Memory B cell (primary cell): Measurements from ENCODE around the gene LHFPL3.
"Not testable (repeated sequence)": the region's sequence is repeated elsewhere in the genome, so short reads cannot be mapped to it uniquely, and the experiment has no call there.

Experiments used
- ATAC-seq: fragments of 150-1000 bp; cut with Tn5 transposase; 2 replicates; pipeline ENCODE4 v1.10.0; 2021; ENCODE audit warnings: low read depth, mild to moderate bottlenecking, moderate library complexity
- DNase-seq, 2 donors: peaks; one replicate each; pipeline ENCODE4 v3.0.0; 2022; ENCODE audit warnings: low spot score in 2 of 2
- H3K27ac Mint-ChIP-seq: one replicate; pipeline ENCODE4 v1.8.0; 2022; ENCODE audit warnings: mild to moderate bottlenecking, moderate library complexity, mixed read lengths
- H3K27me3 Mint-ChIP-seq: one replicate; pipeline ENCODE4 v1.8.0; 2022; ENCODE audit warnings: mixed read lengths
- H3K36me3 Mint-ChIP-seq: one replicate; pipeline ENCODE4 v1.8.0; 2022; ENCODE audit warnings: mild to moderate bottlenecking, mixed read lengths
- H3K4me1 Mint-ChIP-seq: one replicate; pipeline ENCODE4 v1.8.0; 2022; ENCODE audit warnings: mixed read lengths
- H3K4me3 Mint-ChIP-seq: one replicate; pipeline ENCODE4 v1.8.0; 2022; ENCODE audit warnings: mild to moderate bottlenecking, moderate library complexity, mixed read lengths
- H3K9me3 Mint-ChIP-seq: one replicate; pipeline ENCODE4 v1.8.0; 2022; ENCODE audit warnings: mixed read lengths

Gene LHFPL3

DNA sequence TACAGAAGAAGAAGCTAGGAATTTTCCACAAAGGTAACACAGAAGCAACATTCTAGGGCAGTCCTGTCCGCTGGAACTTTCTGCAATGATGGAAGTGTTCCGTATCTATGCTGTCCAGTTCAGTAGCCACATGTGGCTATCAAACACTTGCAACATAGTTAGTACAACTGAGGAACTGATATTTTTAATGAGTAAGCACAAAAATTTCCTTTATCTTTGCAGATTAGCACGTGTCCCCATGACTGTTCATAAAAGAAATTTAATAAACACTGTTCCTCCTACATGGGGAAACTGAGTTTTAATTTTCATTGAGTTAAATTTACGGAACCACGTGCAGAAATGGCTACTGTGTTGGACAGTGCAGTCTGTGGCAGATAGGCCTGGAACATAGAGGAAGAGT, 349.2 kb downstream of the LHFPL3 start:
- peaks cover 2% of the 10 kb centered on the region for H3K9me3 Mint-ChIP-seq

DNA sequence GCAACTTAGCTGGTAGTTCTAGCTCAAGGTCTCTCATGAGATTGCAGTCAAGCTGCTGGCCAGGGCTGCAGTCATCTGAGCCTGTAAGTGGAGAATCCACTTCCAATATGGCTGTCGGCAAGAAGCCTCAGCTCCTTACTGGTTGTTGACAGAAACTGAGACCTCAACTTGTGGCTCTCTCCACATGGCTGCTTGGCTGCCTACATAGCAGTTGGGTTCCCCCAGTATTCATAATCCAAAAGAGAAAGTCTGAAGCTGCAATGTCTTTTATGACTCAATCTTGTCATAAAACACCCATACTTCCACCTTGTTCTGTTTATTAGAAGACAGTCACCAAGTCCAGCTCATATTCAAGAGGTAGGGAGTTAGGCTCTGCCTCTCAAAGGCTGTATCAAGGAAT, 350.7 kb downstream of the LHFPL3 start:
- Mint-ChIP-seq H3K9me3 (peaks cover 2% of the 10 kb centered on the region), H3K4me1 (no peaks in the 10 kb centered on the region), H3K27me3 (peaks cover 10% of the 10 kb centered on the region), H3K4me3 (no peak overlapping the region), H3K27ac (no peak overlapping the region), H3K36me3 (no peaks in the 10 kb centered on the region)
- DNase-seq (no peak), ATAC-seq (no peak)

More for the DNA sequence above, 349.2 kb downstream of the LHFPL3 start:
- DNase-seq, result no peak
- Mint-ChIP-seq H3K4me3 (no peak overlapping the region), H3K27ac (no peak overlapping the region), H3K36me3 (no peaks in the 10 kb centered on the region), H3K27me3 (peaks cover 9% of the 10 kb centered on the region), H3K4me1 (no peaks in the 10 kb centered on the region)
- ATAC-seq, result no peak

DNA sequence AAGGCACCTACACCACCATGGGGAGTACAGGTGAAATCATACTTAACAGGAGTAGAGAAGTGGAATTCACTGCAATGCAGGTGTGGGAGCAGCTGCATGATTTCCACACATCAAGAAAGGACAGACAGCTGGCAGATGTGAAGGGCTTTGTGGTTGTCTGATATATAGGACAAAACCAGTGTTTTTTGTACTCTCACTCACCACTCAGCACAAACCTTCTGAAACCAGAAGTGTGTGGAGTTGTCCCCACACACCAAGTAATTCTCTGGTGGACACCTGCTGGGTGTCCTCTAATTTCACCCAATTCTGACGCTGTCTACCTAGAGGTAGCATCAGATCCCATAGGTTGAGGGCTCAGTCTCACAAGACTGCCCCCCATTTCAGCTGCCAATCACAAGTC, 357.9 kb downstream of the LHFPL3 start:
- no peak overlapping the region for H3K4me3 Mint-ChIP-seq

DNA sequence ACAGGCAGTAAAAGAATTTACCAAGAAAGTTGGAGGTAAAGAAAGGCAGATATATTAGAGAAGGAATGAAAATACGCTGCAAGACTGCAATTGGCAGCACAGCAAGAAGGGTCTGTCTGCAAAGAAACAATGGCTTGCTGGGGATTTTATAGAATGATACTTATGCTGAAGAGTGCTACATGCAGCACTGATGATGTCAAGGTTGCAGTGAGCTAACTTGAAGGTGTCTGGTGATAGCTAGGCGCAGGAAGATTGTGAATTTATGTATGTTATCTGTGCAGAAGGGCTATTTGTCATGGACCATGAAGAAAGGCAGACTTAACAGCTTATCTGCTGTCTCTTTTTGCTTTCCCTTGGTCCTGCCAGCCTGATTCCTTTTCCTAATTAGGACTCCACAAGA, 366.3 kb downstream of the LHFPL3 start:
- H3K27ac Mint-ChIP-seq, result no peak overlapping the region
- H3K4me1 Mint-ChIP-seq, result no peaks in the 10 kb centered on the region
- H3K36me3 Mint-ChIP-seq, result no peaks in the 10 kb centered on the region
- ATAC-seq (no peak), DNase-seq (no peak)
- no peak overlapping the region for H3K4me3 Mint-ChIP-seq
- no peaks in the 10 kb centered on the region for H3K27me3 Mint-ChIP-seq
- no peaks in the 10 kb centered on the region for H3K9me3 Mint-ChIP-seq

More for the DNA sequence above, 357.9 kb downstream of the LHFPL3 start:
- DNase-seq (no peak), ATAC-seq (no peak)
- peaks cover 8% of the 10 kb centered on the region for H3K27me3 Mint-ChIP-seq
- no peak overlapping the region for H3K27ac Mint-ChIP-seq
- H3K36me3 Mint-ChIP-seq, result no peaks in the 10 kb centered on the region
- H3K9me3 Mint-ChIP-seq, result no peaks in the 10 kb centered on the region
- H3K4me1 Mint-ChIP-seq, result no peaks in the 10 kb centered on the region

DNA sequence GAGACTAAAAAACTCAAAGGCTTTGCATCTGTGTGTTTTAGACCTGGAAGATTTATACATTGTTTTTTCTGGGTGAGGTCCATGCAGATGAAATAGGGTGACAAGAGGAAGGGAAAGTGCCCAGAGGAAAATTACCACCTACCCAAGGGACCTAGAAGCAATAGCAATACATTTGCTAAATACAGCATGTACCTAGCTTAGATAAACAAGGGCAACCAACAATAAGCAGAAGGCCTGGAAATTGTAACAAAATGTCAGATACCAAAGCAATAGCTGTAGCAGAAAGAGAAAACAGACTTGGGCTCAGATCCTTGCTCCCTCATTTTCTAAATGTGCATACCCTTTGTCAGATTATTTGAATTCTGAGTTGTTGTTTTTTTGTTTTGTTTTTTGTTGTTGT, 367.2 kb downstream of the LHFPL3 start:
- no peak for ATAC-seq

DNA sequence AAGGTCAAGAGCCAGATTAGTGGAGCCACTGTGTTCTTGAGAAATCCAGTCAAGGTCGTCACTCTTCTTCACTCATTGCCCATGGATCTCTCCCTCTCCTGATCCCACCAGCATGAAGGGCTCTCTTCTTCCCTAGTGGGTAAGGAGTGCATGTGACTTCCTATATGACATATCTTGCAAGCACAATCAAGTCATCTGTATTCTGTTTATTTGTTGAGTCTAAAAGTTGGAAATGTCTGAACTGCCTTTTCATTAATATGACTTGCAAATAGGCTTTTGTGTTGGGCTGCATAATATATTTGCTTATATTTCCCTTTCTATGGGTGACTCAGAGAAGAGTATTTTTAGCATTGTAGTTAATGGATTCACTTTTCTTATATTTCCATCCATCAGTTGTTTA, 371.9 kb downstream of the LHFPL3 start:
- no peak overlapping the region for H3K4me3 Mint-ChIP-seq
- no peaks in the 10 kb centered on the region for H3K4me1 Mint-ChIP-seq
- no peaks in the 10 kb centered on the region for H3K36me3 Mint-ChIP-seq
- H3K27ac Mint-ChIP-seq, result no peak overlapping the region
- peaks cover 2% of the 10 kb centered on the region for H3K27me3 Mint-ChIP-seq
- no peak for DNase-seq
- ATAC-seq, result no peak
- H3K9me3 Mint-ChIP-seq, result peaks cover 3% of the 10 kb centered on the region

More for the DNA sequence above, 367.2 kb downstream of the LHFPL3 start:
- H3K4me1 Mint-ChIP-seq, result no peaks in the 10 kb centered on the region
- H3K36me3 Mint-ChIP-seq, result no peaks in the 10 kb centered on the region
- no peak for DNase-seq
- no peaks in the 10 kb centered on the region for H3K27me3 Mint-ChIP-seq
- H3K4me3 Mint-ChIP-seq, result no peak overlapping the region
- H3K27ac Mint-ChIP-seq, result no peak overlapping the region
- peaks cover 3% of the 10 kb centered on the region for H3K9me3 Mint-ChIP-seq

DNA sequence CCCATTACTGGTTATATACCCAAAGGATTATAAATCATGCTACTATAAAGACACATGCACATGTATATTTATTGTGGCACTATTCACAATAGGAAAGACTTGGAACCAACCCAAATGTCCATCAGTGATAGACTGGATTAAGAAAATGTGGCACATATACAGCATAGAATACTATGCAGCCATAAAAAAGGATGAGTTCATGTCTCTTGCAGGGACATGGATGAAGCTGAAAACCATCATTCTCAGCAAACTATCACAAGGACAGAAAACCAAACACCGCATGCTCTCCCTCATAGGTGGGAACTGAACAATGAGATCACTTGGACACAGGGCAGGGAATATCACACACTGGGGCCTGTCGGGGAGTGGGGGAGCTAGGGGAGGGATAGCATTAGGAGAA, 392.6 kb downstream of the LHFPL3 start:
- not testable (repeated sequence) for H3K27ac Mint-ChIP-seq, DNase-seq, H3K4me1 Mint-ChIP-seq, ATAC-seq, H3K27me3 Mint-ChIP-seq, H3K36me3 Mint-ChIP-seq, H3K9me3 Mint-ChIP-seq, H3K4me3 Mint-ChIP-seq

DNA sequence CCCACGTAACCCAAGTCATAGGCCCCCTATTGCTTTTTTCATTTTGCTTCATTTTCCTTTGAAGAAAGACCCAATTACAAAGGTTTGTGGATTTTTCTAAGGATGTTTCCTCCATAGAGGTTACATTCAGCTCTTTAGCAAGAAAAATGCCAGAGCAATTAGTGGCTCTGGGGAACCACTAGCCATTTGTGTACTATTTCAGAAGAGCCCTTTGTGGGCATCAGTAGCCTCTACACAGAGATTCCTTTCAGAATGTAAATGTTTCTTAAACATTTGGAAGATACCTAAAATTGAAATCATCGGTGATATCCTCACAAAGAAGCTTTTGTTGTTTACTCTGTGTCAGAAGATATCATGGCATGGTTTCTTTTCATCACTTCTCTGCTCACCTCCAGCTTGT, 394.6 kb downstream of the LHFPL3 start:
- ATAC-seq, result no peak
- Mint-ChIP-seq H3K36me3 (no peaks in the 10 kb centered on the region), H3K9me3 (no peaks in the 10 kb centered on the region), H3K4me1 (no peaks in the 10 kb centered on the region), H3K27ac (no peak overlapping the region), H3K27me3 (no peaks in the 10 kb centered on the region), H3K4me3 (no peak overlapping the region)
- no peak for DNase-seq

DNA sequence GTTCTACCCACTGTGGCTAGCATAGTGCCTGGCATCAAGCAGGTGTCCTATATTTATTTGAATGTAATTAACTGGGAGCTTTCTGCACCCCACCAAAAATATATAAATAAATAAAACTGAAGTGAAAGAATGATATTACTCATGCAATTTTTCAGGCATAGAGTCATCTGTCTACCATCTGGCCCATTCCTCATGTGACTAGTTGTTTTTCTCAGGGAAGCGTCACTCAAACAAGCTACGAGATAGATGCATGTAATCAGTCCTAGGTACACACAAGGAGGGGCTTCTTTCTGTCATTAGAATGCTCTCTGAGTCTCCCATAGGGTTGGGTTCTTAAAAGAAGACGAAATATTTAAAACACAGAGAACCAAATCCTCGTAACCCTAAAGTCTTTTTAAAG, 430.1 kb downstream of the LHFPL3 start:
- Mint-ChIP-seq H3K36me3 (no peaks in the 10 kb centered on the region), H3K27me3 (peaks cover 8% of the 10 kb centered on the region), H3K27ac (no peak overlapping the region), H3K4me1 (no peaks in the 10 kb centered on the region), H3K4me3 (no peak overlapping the region), H3K9me3 (peaks cover 5% of the 10 kb centered on the region)
- no peak for DNase-seq
- no peak for ATAC-seq

DNA sequence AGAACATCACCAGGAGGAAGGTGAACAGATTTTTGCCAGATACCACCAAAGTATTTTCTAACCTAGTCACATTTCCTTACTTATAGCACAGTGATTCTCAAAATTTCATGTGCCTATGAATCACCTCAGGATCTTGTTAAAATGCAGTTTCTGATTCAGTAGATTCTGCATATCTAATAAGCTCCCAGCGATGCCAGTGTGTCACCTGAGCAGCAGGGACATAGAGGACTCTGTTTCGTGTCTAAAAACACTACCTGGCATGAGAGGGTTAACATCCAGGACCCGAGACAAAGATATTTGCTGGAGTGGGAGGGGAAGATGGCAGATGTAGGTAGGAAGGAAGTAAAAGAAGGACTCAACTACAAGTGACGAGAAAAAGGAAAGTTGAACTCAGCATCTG, 433.5 kb downstream of the LHFPL3 start:
- no peak overlapping the region for H3K4me3 Mint-ChIP-seq

DNA sequence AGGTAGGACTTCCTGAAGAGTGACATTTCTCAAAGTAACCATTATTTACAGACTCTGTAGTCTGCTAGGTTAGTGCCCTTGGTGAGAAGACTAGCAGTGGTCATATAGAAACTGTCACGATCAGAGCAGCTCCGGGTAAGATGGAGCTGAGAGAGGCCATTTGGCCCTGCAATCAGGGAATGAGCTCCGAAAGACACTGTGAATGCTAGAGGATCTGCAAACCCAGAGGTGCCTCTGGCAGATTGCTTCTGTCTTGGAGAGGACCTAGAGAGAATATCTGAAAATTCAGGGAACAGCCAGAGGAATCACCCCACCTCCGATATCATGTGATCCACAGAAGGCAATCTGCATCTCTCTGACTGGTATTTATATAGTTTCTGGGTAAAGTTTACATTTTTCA, 438.7 kb downstream of the LHFPL3 start:
- H3K36me3 Mint-ChIP-seq, result no peaks in the 10 kb centered on the region
- no peaks in the 10 kb centered on the region for H3K9me3 Mint-ChIP-seq
- ATAC-seq, result no peak
- H3K27ac Mint-ChIP-seq, result no peak overlapping the region
- no peak for DNase-seq
- no peaks in the 10 kb centered on the region for H3K4me1 Mint-ChIP-seq
- peaks cover 11% of the 10 kb centered on the region for H3K27me3 Mint-ChIP-seq
- no peak overlapping the region for H3K4me3 Mint-ChIP-seq

More for the DNA sequence above, 433.5 kb downstream of the LHFPL3 start:
- Mint-ChIP-seq H3K27ac (no peak overlapping the region), H3K36me3 (no peaks in the 10 kb centered on the region), H3K9me3 (peaks cover 3% of the 10 kb centered on the region), H3K4me1 (no peaks in the 10 kb centered on the region), H3K27me3 (peaks cover 7% of the 10 kb centered on the region)
- ATAC-seq (no peak), DNase-seq (no peak)

DNA sequence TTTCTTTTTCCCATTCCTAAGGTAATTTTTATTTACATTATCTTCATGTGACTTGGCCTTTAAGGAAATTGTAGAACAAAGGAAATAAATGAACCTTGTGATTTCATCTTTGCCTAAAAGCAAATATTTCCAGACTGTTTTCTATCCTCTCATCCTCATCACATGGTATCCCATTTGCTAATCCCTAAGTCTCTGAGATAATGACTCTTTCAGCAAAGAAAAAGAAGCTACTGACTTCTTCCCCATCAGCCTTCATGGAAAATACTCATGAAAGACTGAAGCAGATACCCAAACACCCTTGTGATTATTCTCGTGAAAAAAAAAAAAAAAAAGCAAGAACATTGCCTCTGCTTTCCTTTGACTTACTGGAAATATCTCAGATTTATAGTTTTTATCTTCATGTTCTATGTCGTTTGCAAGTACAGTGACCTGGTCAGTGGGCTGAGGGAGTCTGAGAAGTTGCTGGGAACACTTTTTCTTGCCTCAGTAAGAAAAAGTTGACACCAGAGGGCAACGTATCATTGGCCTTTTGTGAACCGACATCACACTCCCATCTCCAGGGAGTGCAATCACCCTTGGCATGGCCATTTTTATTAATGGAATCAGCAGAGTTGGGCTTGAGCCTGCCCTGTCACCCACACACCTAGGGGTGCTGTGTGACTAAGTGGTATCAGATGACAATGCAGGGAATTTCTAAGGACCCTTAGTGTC, 439.6 kb downstream of the LHFPL3 start:
- no peak for DNase-seq
- H3K27ac Mint-ChIP-seq, result no peak overlapping the region
- H3K4me1 Mint-ChIP-seq, result no peaks in the 10 kb centered on the region
- no peaks in the 10 kb centered on the region for H3K36me3 Mint-ChIP-seq
- ATAC-seq, result no peak
- no peaks in the 10 kb centered on the region for H3K9me3 Mint-ChIP-seq
- H3K4me3 Mint-ChIP-seq, result no peak overlapping the region
- H3K27me3 Mint-ChIP-seq, result peaks cover 11% of the 10 kb centered on the region

DNA sequence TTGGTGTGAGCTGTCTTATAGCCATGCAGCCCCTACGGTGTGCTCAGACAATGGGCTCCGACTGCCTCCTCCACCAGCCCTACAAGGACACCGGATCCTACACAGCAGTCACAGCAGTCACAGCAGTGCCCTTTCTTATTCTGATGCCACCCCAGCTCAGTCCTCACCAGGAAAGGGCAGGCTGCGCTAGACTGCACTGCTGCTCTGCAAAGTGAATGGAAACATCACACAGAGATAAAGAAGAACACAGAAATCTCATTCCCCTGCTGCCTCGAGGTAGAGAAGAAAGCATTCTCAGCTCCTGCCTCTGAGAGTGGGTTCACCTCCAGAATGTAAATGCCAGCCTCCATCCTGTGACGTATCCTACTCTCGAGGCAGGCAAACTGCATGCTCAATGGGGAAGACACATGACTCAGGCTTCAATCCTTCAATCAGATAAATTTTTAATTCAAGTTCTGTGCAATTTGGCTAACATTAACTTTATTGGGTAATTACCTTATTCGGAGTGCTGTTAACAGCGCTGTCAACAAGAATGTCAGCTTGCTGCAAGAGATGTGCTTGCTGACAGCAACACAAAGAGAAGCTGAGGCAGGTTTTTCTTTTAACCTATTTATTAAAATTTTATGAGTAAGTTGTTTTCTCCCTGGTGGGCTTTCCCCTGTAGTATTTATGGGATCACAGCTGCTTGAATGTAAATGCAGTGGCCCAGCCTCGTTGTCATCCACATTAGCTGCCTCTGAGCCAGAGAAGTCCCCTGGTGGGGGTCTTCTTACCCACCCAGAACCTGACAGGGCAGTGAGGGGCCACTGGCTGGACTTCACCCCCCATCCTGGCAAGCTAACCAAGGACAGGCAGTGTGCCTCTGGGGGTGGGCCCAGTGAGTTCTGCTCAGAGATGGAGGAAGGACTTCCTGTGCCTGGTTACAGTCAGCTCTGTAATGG, 444.3 kb downstream of the LHFPL3 start:
- Mint-ChIP-seq H3K27me3 (peaks cover 7% of the 10 kb centered on the region), H3K4me1 (no peaks in the 10 kb centered on the region), H3K36me3 (no peaks in the 10 kb centered on the region), H3K9me3 (no peaks in the 10 kb centered on the region), H3K27ac (no peak overlapping the region), H3K4me3 (no peak overlapping the region)
- ATAC-seq (no peak), DNase-seq (no peak)

DNA sequence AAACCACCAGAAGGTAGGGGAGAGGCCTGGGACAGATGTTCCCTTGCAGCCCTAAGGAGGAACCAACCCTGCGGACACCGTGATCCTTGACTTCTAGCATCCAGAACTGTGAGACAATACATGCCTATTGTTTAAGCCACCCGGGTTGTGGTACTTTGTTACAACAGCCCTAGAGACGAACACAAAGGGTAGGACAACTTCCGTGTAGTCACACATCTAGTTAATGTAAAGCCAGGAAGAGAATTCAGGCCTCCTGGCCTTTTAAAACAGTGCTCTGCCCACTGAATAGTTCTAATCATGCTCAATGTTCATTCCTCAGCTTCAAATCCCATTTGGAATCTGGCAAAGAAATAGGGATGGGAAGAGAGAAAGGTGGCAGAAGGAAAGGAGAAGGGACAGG, 445.4 kb downstream of the LHFPL3 start:
- ATAC-seq (no peak), DNase-seq (no peak)
- H3K4me1 Mint-ChIP-seq, result no peaks in the 10 kb centered on the region
- H3K27me3 Mint-ChIP-seq, result peaks cover 5% of the 10 kb centered on the region
- H3K27ac Mint-ChIP-seq, result no peak overlapping the region
- H3K9me3 Mint-ChIP-seq, result no peaks in the 10 kb centered on the region
- H3K4me3 Mint-ChIP-seq, result no peak overlapping the region
- no peaks in the 10 kb centered on the region for H3K36me3 Mint-ChIP-seq
